Gastrocnemius medialis (tissue), 4 donors: ENCODE data around the gene GAREM1.

Experiments used
- POLR2A ChIP-seq, 2 donors: fragments of 450-650 bp; IDR thresholded peaks; one replicate each; pipeline ENCODE4 v1.6.1; 2017; ENCODE audit warnings: antibody characterized with exemption in 2 of 2, mild to moderate bottlenecking in 2 of 2, moderate library complexity in 2 of 2
- TF ChIP-seq, protein P1 (sequence below), 5 experiments: fragments of 450-650 bp in 3 of 5; fragments of 200-600 bp in 2 of 5; sonication (generic) in 2 of 5; IDR thresholded peaks in 4 of 5; conservative IDR thresholded peaks in 1 of 5; 1 replicate in 4 of 5; 2 replicates in 1 of 5; pipeline ENCODE4 v1.5.1; 2016 to 2019; ENCODE audit warnings: antibody characterized with exemption in 5 of 5, mild to moderate bottlenecking in 3 of 5, moderate library complexity in 3 of 5

GRCh38 chr18:32418148-32418547, 52.5 kb downstream of the GAREM1 start:
- TF ChIP-seq, protein P1, sequence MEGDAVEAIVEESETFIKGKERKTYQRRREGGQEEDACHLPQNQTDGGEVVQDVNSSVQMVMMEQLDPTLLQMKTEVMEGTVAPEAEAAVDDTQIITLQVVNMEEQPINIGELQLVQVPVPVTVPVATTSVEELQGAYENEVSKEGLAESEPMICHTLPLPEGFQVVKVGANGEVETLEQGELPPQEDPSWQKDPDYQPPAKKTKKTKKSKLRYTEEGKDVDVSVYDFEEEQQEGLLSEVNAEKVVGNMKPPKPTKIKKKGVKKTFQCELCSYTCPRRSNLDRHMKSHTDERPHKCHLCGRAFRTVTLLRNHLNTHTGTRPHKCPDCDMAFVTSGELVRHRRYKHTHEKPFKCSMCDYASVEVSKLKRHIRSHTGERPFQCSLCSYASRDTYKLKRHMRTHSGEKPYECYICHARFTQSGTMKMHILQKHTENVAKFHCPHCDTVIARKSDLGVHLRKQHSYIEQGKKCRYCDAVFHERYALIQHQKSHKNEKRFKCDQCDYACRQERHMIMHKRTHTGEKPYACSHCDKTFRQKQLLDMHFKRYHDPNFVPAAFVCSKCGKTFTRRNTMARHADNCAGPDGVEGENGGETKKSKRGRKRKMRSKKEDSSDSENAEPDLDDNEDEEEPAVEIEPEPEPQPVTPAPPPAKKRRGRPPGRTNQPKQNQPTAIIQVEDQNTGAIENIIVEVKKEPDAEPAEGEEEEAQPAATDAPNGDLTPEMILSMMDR (IDR thresholded peaks at IDR 0.05 in 4 of 5, conservative IDR thresholded peaks at IDR 0.05 in 1 of 5) = no peak
- no peak for TF ChIP-seq POLR2A (IDR thresholded peaks at IDR 0.05)
